Fibroblast of mammary gland (primary cell): Measurements from ENCODE around the gene ZNF367.
A peak's percentile ranks its signal among the peaks of the same experiment; 100 is the strongest.

Source experiments
- DNase-seq: peaks from one replicate; pipeline ENCODE4 v3.0.0-alpha.2; 2010; ENCODE audit warnings: low read depth
- H3K4me3 ChIP-seq: 2 replicates; pipeline ENCODE4 v1.5.1; 2011; ENCODE audit warnings: low read depth, mild to moderate bottlenecking, low read length, moderate library complexity; ENCODE audit not compliant: control insufficient read depth
- CTCF ChIP-seq: conservative IDR thresholded peaks from 2 replicates; pipeline ENCODE4 v1.5.1; 2011; ENCODE audit warnings: low read depth, low read length, inconsistent platforms; ENCODE audit not compliant: control insufficient read depth, insufficient read depth

Gene ZNF367

GRCh38 chr9:96429732-96430131 lies 11.6 kb upstream of the ZNF367 start:
- DNase-seq = no peak
- no peak overlapping the region for H3K4me3 ChIP-seq
- TF ChIP-seq CTCF = no peak

- no peak overlapping the region for H3K4me3 ChIP-seq
- no peak for TF ChIP-seq CTCF
- DNase-seq = no peak
These were observed 7.5 kb upstream of the ZNF367 start for GRCh38 chr9:96425500-96426169.

GRCh38 chr9:96423985-96424336 lies 5.8 kb upstream of the ZNF367 start:
- H3K4me3 ChIP-seq = no peak overlapping the region
- no peak for DNase-seq
- TF ChIP-seq CTCF = no peak

GRCh38 chr9:96423322-96423984 lies 5.3 kb upstream of the ZNF367 start:
- no peak for DNase-seq
- TF ChIP-seq CTCF = no peak
- no peak overlapping the region for H3K4me3 ChIP-seq

GRCh38 chr9:96420468-96421219 lies 2.5 kb upstream of the ZNF367 start:
- no peak for TF ChIP-seq CTCF
- peak; percentile 95 for DNase-seq
- H3K4me3 ChIP-seq = no peak overlapping the region

- TF ChIP-seq CTCF = no peak
- no peak for DNase-seq
- H3K4me3 ChIP-seq = peak overlapping the region; percentile 71
These were observed 1.5 kb upstream of the ZNF367 start for GRCh38 chr9:96419691-96419969.
